HUES48 (cell line): ENCODE data around the gene PI4K2B.
"Not testable (repeated sequence)": the region's sequence is repeated elsewhere in the genome, so short reads cannot be mapped to it uniquely, and the experiment has no call there.

ENCODE experiments used
- H3K27ac ChIP-seq: one replicate; pipeline ENCODE4 v1.7.0; 2013; ENCODE audit warnings: low read depth, low read length, inconsistent platforms
- H3K27me3 ChIP-seq: 2 replicates; pipeline ENCODE4 v1.6.1; 2013; ENCODE audit warnings: mild to moderate bottlenecking, low read length; ENCODE audit not compliant: control insufficient read depth, insufficient read depth
- H3K36me3 ChIP-seq: 2 replicates; pipeline ENCODE4 v1.6.1; 2013; ENCODE audit warnings: low read length; ENCODE audit not compliant: control insufficient read depth, insufficient read depth
- H3K4me1 ChIP-seq: 2 replicates; pipeline ENCODE4 v1.6.1; 2013; ENCODE audit warnings: mild to moderate bottlenecking, low read length; ENCODE audit not compliant: control insufficient read depth, insufficient read depth
- H3K4me3 ChIP-seq: 2 replicates; pipeline ENCODE4 v1.5.1; 2013; ENCODE audit warnings: mild to moderate bottlenecking, low read depth, low read length
- H3K9ac ChIP-seq: 2 replicates; pipeline ENCODE4 v1.6.1; 2013; ENCODE audit warnings: mild to moderate bottlenecking, low read depth, low read length, moderate library complexity
- H3K9me3 ChIP-seq: 2 replicates; pipeline ENCODE4 v1.6.1; 2013; ENCODE audit warnings: low read length; ENCODE audit not compliant: control insufficient read depth, insufficient read depth

The PI4K2B gene

GRCh38 chr4:25242195-25242594, 8.4 kb downstream of the PI4K2B start:
- not testable (repeated sequence) for H3K9me3 ChIP-seq, H3K9ac ChIP-seq, H3K27me3 ChIP-seq, H3K4me3 ChIP-seq, H3K27ac ChIP-seq, H3K36me3 ChIP-seq, H3K4me1 ChIP-seq

- Histone ChIP-seq H3K9ac (no peak overlapping the region), H3K27ac (no peak overlapping the region), H3K27me3 (no peaks in the 10 kb centered on the region), H3K36me3 (no peaks in the 10 kb centered on the region), H3K4me3 (no peak overlapping the region), H3K9me3 (no peaks in the 10 kb centered on the region), H3K4me1 (no peaks in the 10 kb centered on the region)
Observed at GRCh38 chr4:25245181-25245580, 11.3 kb downstream of the PI4K2B start.

DNA sequence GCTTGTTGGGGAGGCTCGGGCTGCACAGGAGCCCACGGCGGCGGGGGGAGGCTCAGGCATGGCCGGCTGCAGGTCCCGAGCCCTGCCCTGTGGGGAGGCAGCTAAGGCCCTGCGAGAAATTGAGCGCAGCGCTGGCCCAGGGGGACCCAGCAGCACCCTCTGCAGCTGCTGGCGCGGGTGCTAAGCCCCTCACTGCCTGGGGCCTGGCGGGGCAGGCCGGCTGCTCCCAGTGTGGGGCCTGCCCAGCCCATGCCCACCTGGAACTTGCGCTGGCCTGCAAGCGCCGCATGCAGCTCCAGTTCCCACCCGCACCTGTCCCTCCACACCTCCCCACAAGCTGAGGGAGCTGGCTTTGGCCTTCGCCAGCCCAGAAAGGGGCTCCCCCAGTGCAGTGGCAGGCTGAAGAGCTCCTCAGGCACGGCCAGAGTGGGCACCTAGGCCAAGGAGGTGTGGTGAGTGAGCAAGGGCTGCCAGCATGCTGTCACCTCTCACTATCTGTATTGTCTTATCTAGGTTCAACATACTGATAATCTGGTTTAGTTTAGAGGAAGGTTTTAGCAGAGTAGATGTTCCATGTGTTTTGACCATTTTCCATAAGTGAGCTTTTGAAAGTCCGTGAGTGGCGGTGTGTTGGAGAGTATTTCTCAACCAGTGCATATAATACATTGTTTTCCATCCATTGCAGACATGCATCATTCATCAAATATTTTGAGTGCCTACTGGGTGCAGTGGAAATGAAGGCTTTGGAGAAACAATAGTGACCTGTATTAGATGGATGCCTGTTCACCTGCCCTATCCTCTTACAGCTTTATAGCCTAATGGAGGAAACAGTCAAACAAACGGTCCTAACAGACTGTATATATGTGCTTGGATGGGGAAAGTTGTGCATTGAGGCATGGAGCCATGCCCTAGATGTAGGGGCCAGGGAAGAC, 13.1 kb downstream of the PI4K2B start:
- Histone ChIP-seq H3K27ac (no peak overlapping the region), H3K9me3 (no peaks in the 10 kb centered on the region), H3K9ac (no peak overlapping the region), H3K4me1 (no peaks in the 10 kb centered on the region), H3K27me3 (no peaks in the 10 kb centered on the region), H3K4me3 (no peak overlapping the region), H3K36me3 (no peaks in the 10 kb centered on the region)

- H3K9me3 ChIP-seq, H3K4me1 ChIP-seq, H3K36me3 ChIP-seq: not testable (repeated sequence)
Observed at GRCh38 chr4:25248875-25249274, 15.0 kb downstream of the PI4K2B start.

GRCh38 chr4:25249494-25249893, 15.7 kb downstream of the PI4K2B start:
- H3K4me3 ChIP-seq, H3K9me3 ChIP-seq, H3K27ac ChIP-seq, H3K4me1 ChIP-seq, H3K36me3 ChIP-seq, H3K9ac ChIP-seq, H3K27me3 ChIP-seq: not testable (repeated sequence)

More at GRCh38 chr4:25248875-25249274, 15.0 kb downstream of the PI4K2B start:
- not testable (repeated sequence) for H3K4me3 ChIP-seq, H3K9ac ChIP-seq, H3K27ac ChIP-seq, H3K27me3 ChIP-seq

- Histone ChIP-seq H3K9ac (no peak overlapping the region), H3K36me3 (peaks cover 18% of the 10 kb centered on the region; the same call in 1 of the 2 replicates), H3K4me3 (no peak overlapping the region), H3K27me3 (no peaks in the 10 kb centered on the region), H3K27ac (no peak overlapping the region), H3K4me1 (no peaks in the 10 kb centered on the region), H3K9me3 (no peaks in the 10 kb centered on the region)
Observed at GRCh38 chr4:25252230-25253070, 18.6 kb downstream of the PI4K2B start.

DNA sequence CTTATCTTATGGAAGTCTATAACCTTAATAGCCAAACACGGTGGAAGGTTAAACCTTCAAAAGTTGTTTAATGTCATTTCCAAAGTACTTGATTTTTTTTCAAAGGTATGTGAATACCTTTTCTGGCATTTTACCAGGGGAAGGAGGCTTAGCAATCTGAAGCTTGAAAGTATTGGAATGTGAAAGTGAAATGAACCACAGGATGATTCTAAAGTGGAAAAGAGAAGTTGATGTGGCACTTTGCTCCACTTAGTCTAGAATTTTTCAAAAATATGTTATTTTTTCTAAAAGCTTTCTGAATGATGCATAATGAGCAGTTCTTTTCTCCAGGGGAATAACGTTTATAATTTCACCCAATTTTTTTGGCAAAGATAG, 19.2 kb downstream of the PI4K2B start:
- no peak overlapping the region for H3K27ac ChIP-seq

DNA sequence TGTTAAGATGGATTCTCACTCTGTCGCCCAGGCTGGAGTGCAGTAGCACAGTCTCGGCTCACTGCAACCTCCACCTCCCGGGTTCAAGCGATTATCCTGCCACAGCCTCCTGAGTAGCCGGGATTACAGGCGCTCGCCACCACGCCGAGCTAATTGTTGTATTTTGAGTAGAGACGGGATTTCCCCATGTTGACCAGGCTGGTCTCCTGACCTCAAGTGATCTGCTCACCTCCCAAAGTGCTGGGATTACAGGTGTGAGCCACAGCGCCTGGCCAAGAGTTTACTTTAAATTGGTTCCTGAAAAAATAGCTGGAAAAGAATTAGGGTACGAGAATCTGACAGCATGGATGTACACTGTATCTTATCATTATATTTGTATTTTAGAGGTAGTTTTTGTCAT, 20.0 kb downstream of the PI4K2B start:
- H3K4me1 ChIP-seq, H3K9me3 ChIP-seq, H3K4me3 ChIP-seq, H3K27me3 ChIP-seq, H3K27ac ChIP-seq, H3K9ac ChIP-seq: not testable (repeated sequence)
- peaks cover 22% of the 10 kb centered on the region; the same call in 1 of the 2 replicates for H3K36me3 ChIP-seq

More for the DNA sequence above, 19.2 kb downstream of the PI4K2B start:
- H3K9ac ChIP-seq, result no peak overlapping the region
- no peaks in the 10 kb centered on the region for H3K27me3 ChIP-seq
- no peak overlapping the region for H3K4me3 ChIP-seq
- H3K4me1 ChIP-seq, result no peaks in the 10 kb centered on the region
- H3K36me3 ChIP-seq, result peaks cover 22% of the 10 kb centered on the region; the same call in 1 of the 2 replicates
- no peaks in the 10 kb centered on the region for H3K9me3 ChIP-seq

DNA sequence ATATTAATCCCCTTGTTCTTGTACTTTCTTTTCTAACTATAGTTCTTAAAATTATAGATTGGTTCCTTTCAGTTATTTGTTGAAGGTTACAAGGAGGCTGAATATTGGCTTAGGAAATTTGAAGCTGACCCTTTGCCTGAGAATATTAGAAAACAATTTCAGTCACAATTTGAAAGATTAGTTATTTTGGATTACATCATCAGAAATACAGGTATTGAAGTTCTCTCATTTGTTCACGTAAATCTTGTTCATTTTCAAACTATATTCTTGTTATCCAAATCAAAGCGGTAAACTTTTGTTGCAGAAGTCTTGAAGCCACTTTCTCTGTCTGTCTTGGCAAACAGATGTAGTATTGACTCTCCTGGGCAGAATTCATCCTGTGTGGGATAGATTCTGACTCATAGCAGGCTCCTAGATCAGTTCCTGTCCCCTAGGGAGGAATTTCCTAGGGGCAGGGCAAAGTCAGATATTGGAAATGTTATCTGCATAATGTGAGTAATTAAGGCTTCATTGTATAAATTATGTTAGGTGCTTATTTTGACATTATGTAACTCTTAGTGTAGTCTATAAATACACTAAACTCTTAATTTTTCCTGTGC, 25.2 kb downstream of the PI4K2B start:
- H3K9me3 ChIP-seq, result no peaks in the 10 kb centered on the region
- H3K27me3 ChIP-seq, result no peaks in the 10 kb centered on the region
- no peaks in the 10 kb centered on the region for H3K4me1 ChIP-seq
- H3K4me3 ChIP-seq, result no peak overlapping the region
- H3K27ac ChIP-seq, result no peak overlapping the region
- peaks cover 37% of the 10 kb centered on the region for H3K36me3 ChIP-seq
- H3K9ac ChIP-seq, result no peak overlapping the region

DNA sequence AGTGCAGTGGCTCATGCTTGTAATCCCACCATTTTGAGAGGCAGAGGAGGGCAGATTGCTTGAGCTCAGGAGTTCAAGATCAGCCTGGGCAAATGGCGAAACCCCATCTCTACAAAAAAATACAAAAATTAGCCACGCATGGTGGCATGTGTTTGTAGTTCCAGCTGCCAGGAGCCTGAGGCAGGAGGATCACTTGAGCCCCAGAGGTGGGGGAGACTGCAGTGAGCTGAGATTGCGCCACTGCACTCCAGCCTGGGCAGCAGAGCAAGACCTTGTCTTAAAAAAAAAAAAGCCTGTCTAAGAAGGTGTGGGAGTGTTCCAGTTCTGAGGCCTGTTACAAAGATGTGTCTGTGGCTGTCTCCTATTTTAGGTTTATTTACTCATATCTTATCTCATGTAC, 38.0 kb downstream of the PI4K2B start:
- H3K36me3 ChIP-seq, result 0 out of 2 replicates have a peak, but pooled peaks cover 5% of the 10 kb centered on the region
- no peak overlapping the region for H3K27ac ChIP-seq
- no peaks in the 10 kb centered on the region for H3K27me3 ChIP-seq
- H3K4me1 ChIP-seq, result no peaks in the 10 kb centered on the region
- H3K9ac ChIP-seq, result no peak overlapping the region
- H3K4me3 ChIP-seq, result no peak overlapping the region
- H3K9me3 ChIP-seq, result no peaks in the 10 kb centered on the region
